MCF 10A (cell line): ENCODE data around the gene TMEM123. TPM values are rescaled to one million over a fixed set of nuclear protein-coding genes. Genes with fewer than 3 reads are reported as not detected.
"Not testable (repeated sequence)": the region's sequence is repeated elsewhere in the genome, so short reads cannot be mapped to it uniquely, and the experiment has no call there.

Experiments
- BruUV-seq: library from RNA; stranded (reverse); fragments of 400-500 nt; replicated peaks from 2 replicates; lab custom pipeline; 2021; lab: Mats Ljungman, UMichigan
- CTCF ChIA-PET: fragments of 300-600 bp; sonication (Branson Sonifier 250); formaldehyde crosslinking; extraction: SDS; loops from one replicate; lab custom pipeline; 2021; ENCODE audit warnings: antibody characterized with exemption, inconsistent platforms; lab: Yijun Ruan, JAX
- POLR2A ChIA-PET: fragments of 300-600, 350-650 bp; sonication (Branson Sonifier 250); formaldehyde crosslinking; extraction: SDS; loops from one replicate; lab custom pipeline; 2020; ENCODE audit warnings: antibody characterized with exemption, inconsistent platforms; lab: Yijun Ruan, JAX
- DNase-seq: peaks from one replicate; pipeline ENCODE4 v3.0.0-alpha.2; 2018; ENCODE audit not compliant: unreplicated experiment
- H3K27ac Mint-ChIP-seq: one replicate; pipeline ENCODE4 v1.8.0; 2022; ENCODE audit warnings: mild to moderate bottlenecking, low read depth, mixed read lengths; ENCODE audit not compliant: unreplicated experiment
- H3K27me3 Mint-ChIP-seq: one replicate; pipeline ENCODE4 v1.8.0; 2022; ENCODE audit warnings: mixed read lengths; ENCODE audit not compliant: insufficient read depth, unreplicated experiment
- H3K36me3 Mint-ChIP-seq: one replicate; pipeline ENCODE4 v1.8.0; 2022; ENCODE audit warnings: mild to moderate bottlenecking, moderate library complexity, mixed read lengths; ENCODE audit not compliant: insufficient read depth, unreplicated experiment
- H3K4me1 Mint-ChIP-seq: one replicate; pipeline ENCODE4 v1.8.0; 2022; ENCODE audit warnings: mixed read lengths; ENCODE audit not compliant: insufficient read depth, unreplicated experiment
- H3K4me3 Mint-ChIP-seq: one replicate; pipeline ENCODE4 v1.8.0; 2022; ENCODE audit warnings: mild to moderate bottlenecking, moderate library complexity, mixed read lengths; ENCODE audit not compliant: unreplicated experiment
- H3K9me3 Mint-ChIP-seq: one replicate; pipeline ENCODE4 v1.8.0; 2022; ENCODE audit warnings: mixed read lengths; ENCODE audit not compliant: unreplicated experiment
- intact Hi-C: fragments of 100-400 bp; cut with micrococcal nuclease; formaldehyde crosslinking; loops from 2 replicates; pipeline ENCODE4 v1.14.1; 2022
- total RNA-seq: library from RNA; stranded (reverse); gene quantifications from 2 replicates; pipeline ENCODE4 v1.2.3, GENCODE V29; 2022
- TF ChIP-seq, protein P1 (sequence below): fragments of 200-600 bp; IDR thresholded peaks from one replicate; pipeline ENCODE4 v1.8.0; 2022; ENCODE audit warnings: antibody characterized with exemption, mild to moderate bottlenecking; ENCODE audit not compliant: unreplicated experiment

Gene TMEM123
- total RNA-seq, 1 experiment from 2014 or later = 134 TPM

GRCh38 chr11:102435688-102436087 is 16.9 kb downstream of the TMEM123 start:
- H3K9me3 Mint-ChIP-seq = no peaks in the 10 kb centered on the region
- H3K4me1 Mint-ChIP-seq = no peaks in the 10 kb centered on the region
- ChIA-PET POLR2A (no interaction called here), CTCF (no interaction called here)
- TF ChIP-seq, protein P1, sequence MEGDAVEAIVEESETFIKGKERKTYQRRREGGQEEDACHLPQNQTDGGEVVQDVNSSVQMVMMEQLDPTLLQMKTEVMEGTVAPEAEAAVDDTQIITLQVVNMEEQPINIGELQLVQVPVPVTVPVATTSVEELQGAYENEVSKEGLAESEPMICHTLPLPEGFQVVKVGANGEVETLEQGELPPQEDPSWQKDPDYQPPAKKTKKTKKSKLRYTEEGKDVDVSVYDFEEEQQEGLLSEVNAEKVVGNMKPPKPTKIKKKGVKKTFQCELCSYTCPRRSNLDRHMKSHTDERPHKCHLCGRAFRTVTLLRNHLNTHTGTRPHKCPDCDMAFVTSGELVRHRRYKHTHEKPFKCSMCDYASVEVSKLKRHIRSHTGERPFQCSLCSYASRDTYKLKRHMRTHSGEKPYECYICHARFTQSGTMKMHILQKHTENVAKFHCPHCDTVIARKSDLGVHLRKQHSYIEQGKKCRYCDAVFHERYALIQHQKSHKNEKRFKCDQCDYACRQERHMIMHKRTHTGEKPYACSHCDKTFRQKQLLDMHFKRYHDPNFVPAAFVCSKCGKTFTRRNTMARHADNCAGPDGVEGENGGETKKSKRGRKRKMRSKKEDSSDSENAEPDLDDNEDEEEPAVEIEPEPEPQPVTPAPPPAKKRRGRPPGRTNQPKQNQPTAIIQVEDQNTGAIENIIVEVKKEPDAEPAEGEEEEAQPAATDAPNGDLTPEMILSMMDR = no peak
- peaks cover 28% of the 10 kb centered on the region for H3K36me3 Mint-ChIP-seq
- DNase-seq = no peak
- BruUV-seq = no TSS peak
- H3K4me3 Mint-ChIP-seq = no peak overlapping the region
- no peaks in the 10 kb centered on the region for H3K27me3 Mint-ChIP-seq
- intact Hi-C loops = no loop called here
- H3K27ac Mint-ChIP-seq = no peak overlapping the region

DNA sequence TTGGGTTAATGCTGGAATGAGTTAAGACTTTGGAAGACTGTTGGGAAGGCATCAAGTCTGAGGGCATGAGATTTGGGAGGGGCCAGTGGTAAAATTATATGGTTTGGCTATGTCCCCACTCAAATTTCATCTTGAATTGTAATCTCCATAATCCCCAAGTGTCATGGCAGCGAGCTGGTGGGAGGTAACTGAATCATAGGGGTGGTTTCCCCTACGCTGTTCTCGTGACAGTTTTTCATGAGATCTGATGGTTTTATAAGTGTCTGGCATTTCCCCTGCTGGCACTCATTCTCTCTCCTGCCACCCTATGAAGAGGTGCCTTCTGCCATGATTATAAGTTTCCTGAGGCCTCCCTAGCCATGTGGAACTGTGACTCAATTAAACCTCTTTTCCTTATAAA is 19.0 kb downstream of the TMEM123 start:
- DNase-seq, CTCF ChIA-PET, intact Hi-C loops, H3K9me3 Mint-ChIP-seq, H3K27ac Mint-ChIP-seq, BruUV-seq, H3K4me1 Mint-ChIP-seq, POLR2A ChIA-PET, H3K27me3 Mint-ChIP-seq, H3K4me3 Mint-ChIP-seq: not testable (repeated sequence)
- peaks cover 28% of the 10 kb centered on the region for H3K36me3 Mint-ChIP-seq

DNA sequence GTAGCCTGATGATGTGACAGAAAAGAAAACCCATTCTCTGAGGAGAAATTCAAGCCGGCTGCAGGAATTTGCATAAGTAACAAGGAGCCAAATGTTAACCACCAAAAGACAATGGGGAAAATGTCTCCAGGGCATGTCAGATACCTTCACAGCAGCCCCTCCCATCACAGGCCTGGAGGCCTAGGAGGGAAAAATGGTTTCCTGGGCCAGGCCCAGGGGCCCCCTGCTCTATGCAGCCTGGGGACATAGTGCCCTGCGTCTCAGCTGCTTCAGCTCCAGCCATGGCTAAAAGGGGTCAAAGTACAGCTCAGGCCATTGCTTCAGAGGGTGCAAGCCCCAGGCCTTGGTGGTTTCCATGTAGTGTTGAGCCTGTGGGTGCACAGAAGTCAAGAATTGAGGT is 20.0 kb downstream of the TMEM123 start:
- H3K27me3 Mint-ChIP-seq, H3K9me3 Mint-ChIP-seq, H3K4me3 Mint-ChIP-seq, CTCF ChIA-PET, POLR2A ChIA-PET, intact Hi-C loops, DNase-seq, BruUV-seq, H3K27ac Mint-ChIP-seq, H3K4me1 Mint-ChIP-seq: not testable (repeated sequence)
- H3K36me3 Mint-ChIP-seq = peaks cover 23% of the 10 kb centered on the region

DNA sequence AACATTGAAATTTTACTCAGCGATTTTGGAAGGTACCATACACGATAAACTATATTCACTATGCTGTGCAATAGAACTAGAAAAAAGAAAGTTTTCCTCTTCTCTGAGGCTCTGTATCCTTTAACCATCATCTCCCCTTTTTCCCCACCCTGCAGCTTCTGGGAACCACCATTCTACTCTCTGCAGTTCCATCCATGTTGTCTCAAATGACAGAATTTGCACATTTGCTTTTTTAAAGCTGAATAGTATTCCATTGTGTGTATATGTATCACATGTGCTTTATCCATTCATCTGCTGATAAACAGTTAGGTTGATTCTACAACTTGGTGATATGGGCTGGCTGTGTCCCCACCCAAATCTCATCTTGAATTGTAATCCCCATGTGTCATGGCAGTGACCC is 21.2 kb downstream of the TMEM123 start:
- H3K27me3 Mint-ChIP-seq = no peaks in the 10 kb centered on the region
- ChIA-PET CTCF (interaction anchor here (1.5 kb wide), 1 partner anchor 40 kb away, joined by 3 read pairs; no protein-coding TSS in a partner anchor), POLR2A (no interaction called here)
- TF ChIP-seq, protein P1 = no peak
- no peak overlapping the region for H3K4me3 Mint-ChIP-seq
- DNase-seq = no peak
- no peaks in the 10 kb centered on the region for H3K4me1 Mint-ChIP-seq
- no peak overlapping the region for H3K27ac Mint-ChIP-seq
- H3K9me3 Mint-ChIP-seq = no peaks in the 10 kb centered on the region
- peaks cover 13% of the 10 kb centered on the region for H3K36me3 Mint-ChIP-seq
- intact Hi-C loops = no loop called here
- no TSS peak for BruUV-seq

- Mint-ChIP-seq H3K4me3 (no peak overlapping the region), H3K27me3 (no peaks in the 10 kb centered on the region), H3K27ac (no peak overlapping the region), H3K4me1 (no peaks in the 10 kb centered on the region), H3K9me3 (no peaks in the 10 kb centered on the region), H3K36me3 (peaks cover 13% of the 10 kb centered on the region)
- CTCF ChIA-PET = interaction anchor here (0.5 to 1.5 kb wide), 4 partner anchors 39 to 368 kb away, joined by 3 to 6 read pairs (median 4); partner anchors contain the start of gene MMP1
- intact Hi-C loops = no loop called here
- POLR2A ChIA-PET = interaction anchor here (0.6 kb wide), 1 partner anchor 318 kb away, joined by 4 read pairs; no protein-coding TSS in a partner anchor
- TF ChIP-seq, protein P1 = no peak
- BruUV-seq = no TSS peak
- no peak for DNase-seq
Measured at GRCh38 chr11:102430158-102430836, 22.3 kb downstream of the TMEM123 start.
